GM10847 (cell line): ENCODE data around the gene HIP1R.

Source experiments
- POLR2A ChIP-seq: IDR thresholded peaks from 2 replicates; pipeline ENCODE4 v1.6.1; 2011; ENCODE audit not compliant: insufficient read length; ENCODE audit errors: extremely low read depth

The HIP1R gene

DNA sequence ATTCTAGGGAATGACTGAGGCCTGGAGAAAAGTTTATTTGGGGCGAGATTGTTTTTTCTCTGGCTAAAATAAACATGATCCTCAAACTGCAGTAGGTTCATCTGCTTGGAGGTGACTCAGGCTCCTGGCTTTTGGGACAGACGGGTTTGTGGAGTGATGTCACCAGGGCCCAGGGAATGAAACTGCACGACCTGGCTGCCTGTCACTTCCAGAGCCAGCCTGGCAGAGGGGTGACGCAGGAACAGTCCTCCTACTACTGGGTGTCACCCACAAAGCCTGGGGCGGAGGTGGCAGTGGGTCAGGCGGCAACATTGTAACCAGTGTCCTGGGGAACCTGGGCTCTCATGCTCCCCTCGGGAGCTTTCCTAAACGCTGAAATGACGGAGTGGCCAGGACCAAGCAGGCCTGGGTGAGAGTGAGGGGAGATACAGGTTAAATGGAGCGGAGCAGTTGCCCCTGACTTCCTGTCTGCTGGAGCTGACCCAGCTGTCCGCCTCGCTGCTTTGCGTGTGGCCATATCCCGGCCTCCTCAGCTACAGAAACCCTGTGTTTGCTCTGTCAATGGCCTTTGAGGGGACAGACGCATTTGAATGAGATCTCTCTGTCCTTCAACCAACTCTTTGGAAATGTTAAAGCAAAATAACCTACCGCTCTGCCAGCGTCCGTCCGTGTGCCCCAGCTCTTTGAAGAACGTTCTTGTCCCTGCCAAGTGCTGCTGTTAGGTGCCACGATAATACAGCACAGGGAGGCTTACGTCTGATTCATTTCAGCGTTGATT lies 6.5 kb downstream of the HIP1R start:
- TF ChIP-seq POLR2A: no peak

DNA sequence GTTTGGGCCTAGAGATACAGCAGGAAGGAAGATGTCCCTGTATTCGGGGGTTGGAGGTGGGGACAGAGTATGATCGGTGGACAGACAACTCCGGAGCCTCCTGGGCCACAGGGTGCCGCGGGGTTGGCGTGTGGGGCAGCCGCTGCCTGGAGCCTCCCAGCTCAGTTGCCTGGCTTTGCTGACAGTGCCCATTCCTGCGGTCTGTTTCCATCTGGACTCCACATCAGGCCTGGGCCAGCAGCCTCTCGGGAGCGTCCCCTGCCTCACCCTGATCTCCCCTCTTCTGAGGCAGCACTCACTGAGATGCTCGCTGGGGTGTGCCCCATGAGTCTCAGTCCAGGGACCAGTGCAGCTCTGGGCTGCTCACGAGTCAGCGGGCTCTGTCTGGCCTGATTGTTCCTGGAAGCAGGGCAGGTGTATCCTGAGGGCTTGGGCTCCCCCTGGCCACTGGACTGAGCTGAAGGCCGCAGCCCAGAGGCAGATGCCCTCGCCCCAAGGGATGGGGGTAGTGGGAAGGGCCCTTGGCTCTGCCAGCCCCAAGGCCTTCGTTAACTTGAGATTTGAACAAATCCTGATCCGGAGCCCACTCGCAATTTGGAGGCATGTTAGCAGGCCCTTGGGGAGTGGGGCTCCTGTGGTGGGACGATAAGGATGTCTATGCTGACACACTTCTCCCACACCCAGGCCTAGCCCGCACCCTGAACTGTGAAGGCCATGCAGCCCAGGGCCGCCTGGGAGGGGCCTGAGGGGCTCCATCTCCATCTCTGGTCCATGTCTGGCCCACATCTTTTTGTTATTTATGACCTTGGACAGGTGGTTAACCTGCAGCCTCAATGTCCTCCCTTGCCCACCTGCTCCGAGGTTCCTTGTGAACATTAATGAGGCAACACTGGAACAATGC lies 7.5 kb downstream of the HIP1R start:
- TF ChIP-seq POLR2A: no peak

DNA sequence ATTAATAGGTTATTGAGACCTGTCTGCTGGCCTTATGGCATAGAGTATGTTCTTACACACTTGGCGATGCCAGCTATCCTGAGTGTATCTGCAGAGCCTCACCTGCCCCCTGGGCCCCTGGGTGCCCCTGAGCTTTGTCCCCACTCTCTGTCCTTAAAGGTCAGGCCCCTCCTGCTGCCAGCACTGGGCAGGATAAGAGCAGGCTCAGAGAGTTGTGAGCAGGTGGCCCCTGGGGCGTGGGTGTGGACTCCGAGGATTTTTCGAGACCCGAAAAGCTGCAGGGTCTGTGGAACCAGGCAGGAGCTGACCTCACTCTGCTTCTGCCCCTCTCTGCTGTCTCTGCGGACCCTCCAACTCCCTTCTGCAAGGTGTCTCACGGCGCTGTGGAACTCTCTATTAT lies 8.2 kb downstream of the HIP1R start:
- no peak for TF ChIP-seq POLR2A

DNA sequence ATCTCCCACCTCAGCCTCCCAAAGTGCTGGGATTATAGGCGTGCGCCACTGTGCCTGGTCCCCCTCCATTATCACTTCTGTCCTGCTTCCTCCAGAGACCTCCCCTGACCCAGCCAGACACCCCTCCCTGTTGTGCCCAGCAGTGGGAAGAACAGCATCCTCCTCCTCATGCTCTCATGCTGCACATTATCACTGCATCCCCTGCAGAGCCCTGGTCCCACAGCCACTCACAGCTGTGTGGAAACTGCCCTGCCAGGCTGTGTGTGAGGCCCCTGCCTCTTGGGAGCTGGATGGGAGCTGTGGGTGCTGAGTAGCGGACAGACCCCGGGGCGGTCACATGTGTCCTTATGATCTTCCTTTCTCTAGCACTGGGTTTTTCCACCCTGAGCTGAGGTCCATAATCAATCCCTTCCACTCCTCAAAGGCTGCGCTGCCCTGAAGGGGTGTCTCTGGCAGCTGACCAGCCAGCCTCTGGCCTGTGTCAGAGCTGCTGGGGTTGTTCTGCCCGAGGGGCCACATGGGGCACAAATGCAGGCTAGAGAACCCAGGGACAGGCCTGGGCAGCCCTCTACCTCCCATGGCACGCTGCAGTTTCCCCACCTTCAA lies 9.2 kb downstream of the HIP1R start:
- TF ChIP-seq POLR2A: no peak

DNA sequence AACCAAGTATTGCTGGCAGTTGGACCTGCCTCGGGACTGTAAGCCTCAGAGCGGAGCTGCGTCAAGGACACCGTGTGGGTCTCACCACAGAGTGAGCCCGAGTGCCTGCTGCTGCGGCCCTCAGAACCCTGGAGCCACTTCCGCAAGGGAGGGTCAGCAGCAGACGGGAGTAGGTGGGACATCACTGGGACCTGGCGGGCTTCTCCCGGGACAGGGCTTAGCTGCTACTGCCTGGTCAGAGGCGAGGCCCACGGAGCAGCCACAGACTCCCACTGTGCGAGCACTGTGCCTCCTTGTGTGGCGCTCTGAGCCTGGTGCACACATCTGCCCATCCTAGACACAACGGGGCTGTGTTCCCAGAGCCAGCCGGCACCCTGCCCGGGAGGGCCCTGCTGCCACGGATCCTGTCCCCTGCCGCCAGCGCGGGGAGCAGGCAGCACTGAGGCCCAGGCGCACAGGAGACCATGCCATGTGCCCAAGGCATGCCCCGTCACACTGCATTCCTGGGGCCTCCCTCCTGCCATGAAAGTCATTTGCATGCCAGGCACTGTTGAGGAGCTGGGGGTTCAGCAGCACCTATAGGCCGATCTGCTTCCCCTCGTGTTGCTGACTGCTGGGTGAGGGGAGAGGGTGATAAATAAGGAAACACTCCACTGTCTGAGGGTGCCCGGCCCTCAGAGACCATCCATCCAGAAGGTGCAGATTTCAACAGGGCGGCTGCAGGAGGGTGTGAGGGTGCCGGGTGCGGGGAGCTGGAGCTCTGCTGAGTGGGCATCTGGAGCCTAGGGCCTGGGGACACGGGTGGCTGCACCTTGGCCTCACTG lies 10.0 kb downstream of the HIP1R start:
- no peak for TF ChIP-seq POLR2A

DNA sequence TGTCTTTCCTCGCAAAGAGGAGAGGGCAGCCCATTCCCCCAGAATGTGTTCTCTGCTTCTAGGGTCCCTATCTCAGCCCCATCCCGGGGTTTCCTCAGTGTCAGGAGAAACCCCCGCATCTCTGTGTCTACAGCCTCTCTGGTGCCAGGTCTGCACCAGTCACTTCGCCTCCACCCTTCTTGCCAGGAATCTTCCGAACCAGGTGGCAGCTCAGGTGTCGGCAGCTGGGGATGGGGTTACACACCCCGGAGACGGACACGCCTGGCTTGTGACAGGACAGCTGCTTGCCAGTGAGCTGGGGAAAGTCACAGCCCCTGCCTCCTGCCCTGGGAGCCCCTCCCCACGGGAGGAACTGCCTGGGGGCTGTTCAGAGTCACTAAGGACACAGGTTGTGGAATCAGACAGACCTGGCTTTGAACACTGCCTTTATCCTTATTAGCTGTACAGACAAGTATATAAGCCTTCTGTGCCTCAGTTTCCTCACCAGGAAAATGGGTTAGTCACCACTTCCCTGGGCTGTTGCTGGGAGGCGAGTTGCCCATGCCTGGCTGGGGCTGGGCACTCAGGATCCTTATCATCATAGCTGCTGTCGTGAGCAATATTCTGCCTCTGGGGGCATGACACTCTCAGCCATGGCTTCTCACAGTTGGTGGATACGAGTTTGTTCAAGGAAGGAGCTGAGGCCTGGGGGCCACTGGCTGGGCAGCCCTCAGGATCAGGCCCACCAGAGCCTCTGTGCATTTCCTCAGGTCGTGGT lies 10.8 kb downstream of the HIP1R start:
- no peak for TF ChIP-seq POLR2A

DNA sequence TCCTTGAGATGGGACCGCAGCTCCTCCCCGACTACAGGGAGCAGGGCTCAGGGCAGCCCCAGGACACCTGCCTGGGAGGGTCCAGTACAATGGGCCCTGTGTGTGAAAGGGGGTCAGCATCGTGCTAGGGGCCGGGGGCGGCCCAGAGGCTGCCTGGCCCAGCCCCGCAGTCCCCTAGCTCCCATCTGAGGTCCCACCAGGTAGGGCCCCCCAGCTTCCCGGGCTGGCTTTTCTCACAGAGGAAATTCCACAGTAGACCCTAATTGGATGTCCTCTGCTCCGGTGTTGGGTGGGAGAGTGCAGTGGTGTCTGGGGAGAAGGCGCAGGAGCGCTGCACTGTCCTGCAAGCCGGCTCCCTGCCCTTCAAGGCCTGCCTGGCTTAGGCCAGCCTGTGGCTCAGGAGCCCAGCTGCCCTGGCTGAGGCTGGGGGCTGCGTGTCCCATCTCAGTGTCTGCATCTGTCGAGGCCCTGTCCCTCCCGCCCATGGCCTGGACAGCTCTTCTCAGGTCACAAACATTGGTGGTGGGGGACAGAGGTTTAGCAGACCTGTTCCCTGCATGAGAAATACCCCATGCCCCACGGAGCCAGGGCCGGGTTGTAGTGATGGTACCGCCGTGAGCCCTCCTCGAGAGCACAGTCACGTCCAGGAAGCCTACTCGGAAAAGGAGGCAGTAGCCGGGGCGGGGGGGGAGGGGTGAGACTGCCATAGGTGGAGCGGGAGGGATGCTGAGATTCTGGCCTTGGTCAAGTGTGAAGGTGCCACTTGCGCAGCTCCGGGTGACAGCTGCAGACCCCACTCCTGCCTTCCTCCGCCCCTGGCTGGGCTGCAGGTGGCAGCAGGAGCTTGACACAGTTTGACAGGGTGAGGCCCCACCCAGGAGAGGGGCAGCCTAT lies 11.6 kb downstream of the HIP1R start:
- TF ChIP-seq POLR2A: no peak

DNA sequence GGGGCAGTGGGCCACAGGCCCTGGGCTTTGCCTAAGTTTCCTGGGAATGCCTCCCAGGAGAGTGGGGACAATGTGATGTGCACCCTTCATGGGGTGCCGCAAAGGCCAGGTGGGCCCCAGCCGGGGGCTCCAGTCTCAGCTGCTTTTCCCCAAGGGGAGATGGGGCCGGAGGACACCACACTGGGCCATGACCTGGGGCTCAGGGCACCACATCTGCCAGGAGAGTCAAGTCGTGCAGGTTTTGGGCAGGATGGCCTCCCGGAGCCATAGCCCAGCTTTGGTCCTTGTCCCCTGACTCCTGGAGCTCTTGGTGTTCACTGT lies 12.2 kb downstream of the HIP1R start:
- TF ChIP-seq POLR2A: no peak

DNA sequence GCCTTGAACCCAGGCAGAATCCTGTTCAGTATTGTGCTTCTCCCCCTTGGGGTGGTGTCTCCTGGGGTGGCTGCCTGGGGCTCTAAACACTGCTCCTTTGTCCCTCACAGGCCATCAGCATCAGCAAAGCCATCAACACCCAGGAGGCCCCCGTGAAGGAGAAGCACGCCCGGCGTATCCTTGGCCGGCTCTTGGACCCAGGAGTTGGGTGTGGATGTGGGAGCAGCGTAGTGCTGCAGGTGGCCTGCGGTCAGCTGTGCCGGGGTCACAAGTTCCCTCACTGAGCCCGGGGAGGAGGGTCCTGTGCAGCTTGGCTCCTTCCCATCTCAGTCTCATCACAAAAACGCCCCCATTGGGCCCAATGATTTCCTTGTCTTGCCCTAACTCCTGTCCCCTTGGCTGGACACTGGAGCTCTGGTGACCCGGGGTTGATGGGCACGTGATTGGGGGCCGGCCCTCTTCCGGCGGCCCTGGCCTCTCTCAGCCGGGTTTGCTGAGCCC lies 12.7 kb downstream of the HIP1R start:
- no peak for TF ChIP-seq POLR2A

DNA sequence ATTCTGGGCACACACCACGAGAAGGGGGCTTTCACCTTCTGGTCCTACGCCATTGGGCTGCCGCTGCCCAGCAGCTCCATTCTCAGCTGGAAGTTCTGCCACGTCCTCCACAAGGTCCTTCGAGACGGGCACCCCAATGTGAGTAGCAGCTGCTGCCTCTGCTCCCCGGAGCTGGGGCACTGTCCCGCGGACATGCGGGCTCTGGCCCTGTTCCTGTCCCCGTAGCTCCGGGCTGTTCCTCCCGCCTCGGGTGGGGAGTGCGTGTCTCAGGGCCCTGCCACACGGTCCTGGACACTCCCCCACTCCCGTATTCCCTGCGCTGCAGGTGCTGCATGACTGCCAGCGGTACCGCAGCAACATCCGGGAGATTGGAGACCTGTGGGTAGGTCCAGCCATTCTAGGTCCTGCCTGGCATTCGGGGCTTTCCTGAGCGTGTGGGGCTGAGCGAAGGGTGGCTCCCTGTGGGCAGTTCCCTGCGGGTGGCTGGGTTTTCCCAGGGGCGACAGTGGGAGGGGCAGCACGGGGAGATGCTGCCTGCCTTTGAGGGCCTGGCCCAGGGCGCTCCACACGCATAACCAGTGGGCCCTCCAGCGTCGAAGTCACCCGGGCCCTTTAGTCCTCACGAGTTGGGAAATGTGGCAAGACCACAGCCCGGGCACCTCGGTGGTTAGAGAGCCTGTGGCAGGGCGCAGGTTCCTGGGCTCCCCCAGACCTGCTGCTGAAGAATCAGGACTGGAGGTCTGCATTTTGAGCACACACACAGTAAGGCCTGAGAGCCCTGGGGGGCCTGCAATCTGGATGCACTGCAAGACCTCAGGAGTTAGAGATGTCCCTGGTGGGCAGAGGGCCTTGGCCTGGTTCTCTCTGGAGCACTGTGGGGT lies 13.5 kb downstream of the HIP1R start:
- TF ChIP-seq POLR2A: no peak

DNA sequence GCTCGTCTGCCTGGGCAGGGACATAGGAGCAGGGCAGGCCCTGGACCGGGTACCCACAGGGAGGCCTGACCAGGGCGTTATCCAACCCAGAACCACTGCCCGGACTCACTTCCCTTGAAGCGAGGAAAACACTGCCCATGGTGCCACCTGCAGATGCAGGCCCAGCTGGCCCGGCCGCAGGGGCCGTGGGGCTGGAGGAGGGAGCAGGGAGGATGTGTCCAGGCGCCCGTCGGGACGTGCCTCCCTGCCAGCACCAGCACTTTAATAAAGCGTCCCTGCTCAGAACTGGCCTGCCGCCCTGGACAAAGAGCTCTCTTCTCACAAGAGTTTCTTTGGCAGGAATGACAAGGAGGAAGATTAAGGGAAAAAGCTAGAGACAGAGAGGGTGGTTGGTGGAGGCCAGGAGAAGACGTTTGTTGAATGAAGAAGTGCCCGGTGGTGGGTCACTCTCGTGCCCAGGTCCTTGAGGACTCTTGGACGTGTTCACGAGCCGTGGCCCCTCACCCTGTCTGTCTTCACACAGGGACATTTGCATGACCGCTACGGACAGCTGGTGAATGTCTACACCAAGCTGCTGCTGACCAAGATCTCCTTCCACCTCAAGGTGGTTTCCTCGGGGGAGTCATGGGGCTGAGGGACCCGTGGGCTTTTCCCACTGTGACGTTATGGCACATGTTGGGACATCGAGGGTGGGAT lies 14.2 kb downstream of the HIP1R start:
- no peak for TF ChIP-seq POLR2A

DNA sequence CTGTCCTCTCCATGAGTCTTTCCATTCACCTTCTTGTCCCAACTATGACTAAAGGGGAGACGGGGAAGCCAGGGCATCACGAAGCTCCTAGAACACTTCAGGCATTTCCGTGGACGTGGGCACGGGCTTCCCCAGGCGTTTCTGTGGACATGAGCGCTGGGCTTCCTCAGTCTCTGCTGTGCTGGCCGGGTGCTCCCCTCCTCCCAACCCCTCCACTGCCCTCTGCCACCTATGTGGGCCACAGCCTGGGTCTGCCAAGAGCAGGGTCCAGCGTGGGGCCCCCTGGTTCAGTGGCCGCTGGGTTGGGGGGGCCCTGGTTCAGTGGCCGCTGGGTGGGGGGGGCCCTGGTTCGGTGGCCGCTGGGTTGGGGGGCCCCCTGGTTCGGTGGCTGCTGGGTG lies 14.8 kb downstream of the HIP1R start:
- no peak for TF ChIP-seq POLR2A

DNA sequence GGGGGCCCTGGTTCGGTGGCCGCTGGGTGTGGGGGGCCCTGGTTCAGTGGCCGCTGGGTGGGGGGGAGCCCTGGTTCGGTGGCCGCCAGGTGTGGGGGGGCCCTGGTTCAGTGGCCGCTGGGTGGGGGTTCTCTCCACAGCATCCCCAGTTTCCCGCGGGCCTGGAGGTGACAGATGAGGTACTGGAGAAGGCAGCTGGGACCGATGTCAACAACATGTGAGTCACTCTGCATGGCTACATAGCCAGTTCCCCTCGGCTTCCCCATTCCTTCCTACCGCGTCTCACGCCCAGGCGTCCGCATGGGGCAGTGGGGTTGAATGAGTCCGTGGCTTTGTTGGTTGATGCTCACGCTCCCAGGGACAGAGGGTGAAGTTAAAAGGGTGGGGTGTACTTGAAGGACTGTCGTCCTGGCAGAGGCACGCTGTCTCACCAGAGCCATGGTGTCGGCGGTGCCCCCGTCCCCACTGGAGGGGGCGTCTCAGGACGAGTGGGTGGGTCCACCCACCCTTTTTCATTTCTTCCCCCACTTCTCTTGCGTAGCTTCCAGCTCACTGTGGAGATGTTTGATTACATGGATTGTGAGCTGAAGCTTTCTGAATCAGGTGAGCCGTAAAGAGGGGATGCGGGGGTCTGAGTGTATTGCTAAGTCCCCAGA lies 15.6 kb downstream of the HIP1R start:
- no peak for TF ChIP-seq POLR2A
